Measurements from ENCODE around the gene TMEM269.

DNA sequence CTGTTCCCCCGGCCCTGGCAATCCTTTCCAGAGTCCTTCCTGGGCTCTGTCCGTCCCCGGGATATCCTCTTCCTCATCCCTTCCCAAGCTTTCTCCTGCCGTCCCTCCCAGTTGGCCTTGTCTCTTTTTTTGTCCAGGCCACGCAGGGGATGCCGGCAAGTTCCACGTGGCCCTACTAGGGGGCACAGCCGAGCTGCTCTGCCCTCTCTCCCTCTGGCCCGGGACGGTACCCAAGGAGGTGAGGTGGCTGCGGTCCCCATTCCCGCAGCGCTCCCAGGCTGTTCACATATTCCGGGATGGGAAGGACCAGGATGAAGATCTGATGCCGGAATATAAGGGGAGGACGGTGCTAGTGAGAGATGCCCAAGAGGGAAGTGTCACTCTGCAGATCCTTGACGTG, 45.8 kb downstream of the TMEM269 start:
- TF ChIP-seq, protein P1, sequence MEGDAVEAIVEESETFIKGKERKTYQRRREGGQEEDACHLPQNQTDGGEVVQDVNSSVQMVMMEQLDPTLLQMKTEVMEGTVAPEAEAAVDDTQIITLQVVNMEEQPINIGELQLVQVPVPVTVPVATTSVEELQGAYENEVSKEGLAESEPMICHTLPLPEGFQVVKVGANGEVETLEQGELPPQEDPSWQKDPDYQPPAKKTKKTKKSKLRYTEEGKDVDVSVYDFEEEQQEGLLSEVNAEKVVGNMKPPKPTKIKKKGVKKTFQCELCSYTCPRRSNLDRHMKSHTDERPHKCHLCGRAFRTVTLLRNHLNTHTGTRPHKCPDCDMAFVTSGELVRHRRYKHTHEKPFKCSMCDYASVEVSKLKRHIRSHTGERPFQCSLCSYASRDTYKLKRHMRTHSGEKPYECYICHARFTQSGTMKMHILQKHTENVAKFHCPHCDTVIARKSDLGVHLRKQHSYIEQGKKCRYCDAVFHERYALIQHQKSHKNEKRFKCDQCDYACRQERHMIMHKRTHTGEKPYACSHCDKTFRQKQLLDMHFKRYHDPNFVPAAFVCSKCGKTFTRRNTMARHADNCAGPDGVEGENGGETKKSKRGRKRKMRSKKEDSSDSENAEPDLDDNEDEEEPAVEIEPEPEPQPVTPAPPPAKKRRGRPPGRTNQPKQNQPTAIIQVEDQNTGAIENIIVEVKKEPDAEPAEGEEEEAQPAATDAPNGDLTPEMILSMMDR (tag by site-specific recombination; IDR thresholded peaks at IDR 0.05), result no peak
- no peak for TF ChIP-seq ZNF18 (tag by site-specific recombination; IDR thresholded peaks at IDR 0.05)
- TF ChIP-seq ZNF558 (tag by site-specific recombination; IDR thresholded peaks at IDR 0.05), result no peak
- TF ChIP-seq ZNF600 (tag by site-specific recombination; IDR thresholded peaks at IDR 0.05), result no peak
- TF ChIP-seq SP3 (tag by site-specific recombination; IDR thresholded peaks at IDR 0.05), result no peak
- no peak for TF ChIP-seq ZNF335 (tag by site-specific recombination; conservative IDR thresholded peaks at IDR 0.05)
- TF ChIP-seq, protein P2, sequence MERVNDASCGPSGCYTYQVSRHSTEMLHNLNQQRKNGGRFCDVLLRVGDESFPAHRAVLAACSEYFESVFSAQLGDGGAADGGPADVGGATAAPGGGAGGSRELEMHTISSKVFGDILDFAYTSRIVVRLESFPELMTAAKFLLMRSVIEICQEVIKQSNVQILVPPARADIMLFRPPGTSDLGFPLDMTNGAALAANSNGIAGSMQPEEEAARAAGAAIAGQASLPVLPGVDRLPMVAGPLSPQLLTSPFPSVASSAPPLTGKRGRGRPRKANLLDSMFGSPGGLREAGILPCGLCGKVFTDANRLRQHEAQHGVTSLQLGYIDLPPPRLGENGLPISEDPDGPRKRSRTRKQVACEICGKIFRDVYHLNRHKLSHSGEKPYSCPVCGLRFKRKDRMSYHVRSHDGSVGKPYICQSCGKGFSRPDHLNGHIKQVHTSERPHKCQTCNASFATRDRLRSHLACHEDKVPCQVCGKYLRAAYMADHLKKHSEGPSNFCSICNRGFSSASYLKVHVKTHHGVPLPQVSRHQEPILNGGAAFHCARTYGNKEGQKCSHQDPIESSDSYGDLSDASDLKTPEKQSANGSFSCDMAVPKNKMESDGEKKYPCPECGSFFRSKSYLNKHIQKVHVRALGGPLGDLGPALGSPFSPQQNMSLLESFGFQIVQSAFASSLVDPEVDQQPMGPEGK (tag by site-specific recombination; IDR thresholded peaks at IDR 0.05), result no peak
- TF ChIP-seq ZNF621 (tag by site-specific recombination; IDR thresholded peaks at IDR 0.05), result no peak
- TF ChIP-seq ZNF302 (tag by site-specific recombination; IDR thresholded peaks at IDR 0.05; ENCODE audit: low read depth), result no peak
